ENCODE results near the gene LRMDA.

DNA sequence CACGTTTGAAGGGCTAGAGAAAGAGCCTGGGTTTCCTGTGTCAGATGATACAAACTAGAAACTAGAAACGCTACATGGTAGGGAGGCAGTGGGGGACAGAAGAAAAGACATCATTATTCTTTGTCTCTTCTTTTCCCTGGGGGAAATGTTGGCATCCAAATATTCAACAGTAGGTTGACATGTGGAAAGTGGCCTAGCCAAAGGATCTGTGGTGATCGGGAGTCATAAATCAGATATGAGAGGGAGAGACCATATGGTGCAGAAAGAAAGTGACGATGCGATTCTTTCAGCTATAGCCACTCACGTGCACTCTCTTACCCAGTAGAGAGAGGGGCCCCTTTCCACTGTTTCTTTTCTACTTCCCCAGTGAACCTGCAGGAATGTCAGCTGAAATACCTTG, 964.7 kb downstream of the LRMDA start:
- TF ChIP-seq, protein P1, sequence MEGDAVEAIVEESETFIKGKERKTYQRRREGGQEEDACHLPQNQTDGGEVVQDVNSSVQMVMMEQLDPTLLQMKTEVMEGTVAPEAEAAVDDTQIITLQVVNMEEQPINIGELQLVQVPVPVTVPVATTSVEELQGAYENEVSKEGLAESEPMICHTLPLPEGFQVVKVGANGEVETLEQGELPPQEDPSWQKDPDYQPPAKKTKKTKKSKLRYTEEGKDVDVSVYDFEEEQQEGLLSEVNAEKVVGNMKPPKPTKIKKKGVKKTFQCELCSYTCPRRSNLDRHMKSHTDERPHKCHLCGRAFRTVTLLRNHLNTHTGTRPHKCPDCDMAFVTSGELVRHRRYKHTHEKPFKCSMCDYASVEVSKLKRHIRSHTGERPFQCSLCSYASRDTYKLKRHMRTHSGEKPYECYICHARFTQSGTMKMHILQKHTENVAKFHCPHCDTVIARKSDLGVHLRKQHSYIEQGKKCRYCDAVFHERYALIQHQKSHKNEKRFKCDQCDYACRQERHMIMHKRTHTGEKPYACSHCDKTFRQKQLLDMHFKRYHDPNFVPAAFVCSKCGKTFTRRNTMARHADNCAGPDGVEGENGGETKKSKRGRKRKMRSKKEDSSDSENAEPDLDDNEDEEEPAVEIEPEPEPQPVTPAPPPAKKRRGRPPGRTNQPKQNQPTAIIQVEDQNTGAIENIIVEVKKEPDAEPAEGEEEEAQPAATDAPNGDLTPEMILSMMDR (IDR thresholded peaks at IDR 0.05): no peak
- no peak for TF ChIP-seq POLR2A (IDR thresholded peaks at IDR 0.05)
